Measurements from ENCODE around the gene CD300LB.
"Not testable (repeated sequence)": the region's sequence is repeated elsewhere in the genome, so short reads cannot be mapped to it uniquely, and the experiment has no call there.

The CD300LB gene

GRCh38 chr17:74524653-74525464, 6.4 kb downstream of the CD300LB start:
- DNase-seq: no peak

GRCh38 chr17:74523308-74523707, 8.0 kb downstream of the CD300LB start:
- no peak for DNase-seq

- DNase-seq: no peak
Measured at GRCh38 chr17:74522381-74523105, 8.7 kb downstream of the CD300LB start.

- DNase-seq: no peak
Measured at GRCh38 chr17:74521701-74522201, 9.5 kb downstream of the CD300LB start.

GRCh38 chr17:74520790-74521480, 10.3 kb downstream of the CD300LB start:
- no peak for DNase-seq

- DNase-seq: no peak
Measured at GRCh38 chr17:74520016-74520434, 11.2 kb downstream of the CD300LB start.

- DNase-seq: not testable (repeated sequence)
Measured at GRCh38 chr17:74518413-74518981, 12.8 kb downstream of the CD300LB start.

- no peak for DNase-seq
Measured at GRCh38 chr17:74516561-74517328, 14.5 kb downstream of the CD300LB start.

- no peak for DNase-seq
Measured at GRCh38 chr17:74515941-74516340, 15.3 kb downstream of the CD300LB start.

- DNase-seq: no peak
Measured at GRCh38 chr17:74514632-74515334, 16.5 kb downstream of the CD300LB start.

GRCh38 chr17:74513987-74514631, 17.2 kb downstream of the CD300LB start:
- no peak for DNase-seq

GRCh38 chr17:74512624-74513091, 18.6 kb downstream of the CD300LB start:
- no peak for DNase-seq

- no peak for DNase-seq
Measured at GRCh38 chr17:74512036-74512435, 19.2 kb downstream of the CD300LB start.

GRCh38 chr17:74508156-74508555, 23.1 kb downstream of the CD300LB start:
- DNase-seq: no peak

GRCh38 chr17:74503949-74504348, 27.3 kb downstream of the CD300LB start:
- DNase-seq: not testable (repeated sequence)

- no peak for DNase-seq
Measured at GRCh38 chr17:74502861-74503260, 28.4 kb downstream of the CD300LB start.

GRCh38 chr17:74499992-74500391, 31.3 kb downstream of the CD300LB start:
- no peak for DNase-seq

- DNase-seq: no peak
Measured at GRCh38 chr17:74497471-74497870, 33.8 kb downstream of the CD300LB start.

- peak; percentile 50 to 69 for DNase-seq
Measured at GRCh38 chr17:74493331-74493833, 37.9 kb downstream of the CD300LB start.

- no peak for DNase-seq
Measured at GRCh38 chr17:74491626-74492025, 39.6 kb downstream of the CD300LB start.

GRCh38 chr17:74490716-74491115, 40.6 kb downstream of the CD300LB start:
- DNase-seq: no peak
